SIG-M5 (cell line): ENCODE data around the gene ADAMTS7.

Experiments
- DNase-seq: peaks from one replicate; lab custom pipeline; 2025; lab: John Stamatoyannopoulos, UW

Gene ADAMTS7

GRCh38 chr15:78718837-78719236 lies 92.4 kb downstream of the ADAMTS7 start:
- DNase-seq = no peak

GRCh38 chr15:78717956-78718656 lies 93.2 kb downstream of the ADAMTS7 start:
- no peak for DNase-seq

GRCh38 chr15:78716651-78717050 lies 94.6 kb downstream of the ADAMTS7 start:
- DNase-seq = no peak

- DNase-seq = no peak
These were observed 95.3 kb downstream of the ADAMTS7 start for GRCh38 chr15:78715930-78716329.

GRCh38 chr15:78715434-78715833 lies 95.8 kb downstream of the ADAMTS7 start:
- DNase-seq = no peak

- DNase-seq = no peak
These were observed 96.4 kb downstream of the ADAMTS7 start for GRCh38 chr15:78714890-78715289.

GRCh38 chr15:78712797-78713515 lies 98.3 kb downstream of the ADAMTS7 start:
- DNase-seq = no peak

GRCh38 chr15:78711638-78712037 lies 99.6 kb downstream of the ADAMTS7 start:
- no peak for DNase-seq

GRCh38 chr15:78709263-78709882 lies 101.9 kb downstream of the ADAMTS7 start:
- DNase-seq = no peak
